ENCODE results near the gene JAZF1.

The JAZF1 gene

GRCh38 chr7:28202222-28202621 is 21.6 kb upstream of the JAZF1 start:
- TF ChIP-seq POU6F1 (CRISPR knock-in tag; IDR thresholded peaks at IDR 0.05; ENCODE audit: borderline replicate concordance, low read depth) (no peak), ZFP30 (CRISPR knock-in tag; IDR thresholded peaks at IDR 0.05) (no peak), SNAI2 (CRISPR knock-in tag; IDR thresholded peaks at IDR 0.05) (no peak), RARB (CRISPR knock-in tag; IDR thresholded peaks at IDR 0.05) (no peak), PATZ1 (CRISPR knock-in tag; IDR thresholded peaks at IDR 0.05; ENCODE audit: borderline replicate concordance) (no peak), TCF4 (CRISPR knock-in tag; IDR thresholded peaks at IDR 0.05; ENCODE audit: borderline replicate concordance) (no peak), BACH2 (CRISPR knock-in tag; IDR thresholded peaks at IDR 0.05; ENCODE audit: borderline replicate concordance) (no peak), TOX (CRISPR knock-in tag; IDR thresholded peaks at IDR 0.05; ENCODE audit: borderline replicate concordance) (no peak), CSDC2 (CRISPR knock-in tag; IDR thresholded peaks at IDR 0.05) (no peak), GLIS3 (CRISPR knock-in tag; IDR thresholded peaks at IDR 0.05) (no peak), CREB5 (CRISPR knock-in tag; IDR thresholded peaks at IDR 0.05; ENCODE audit: low read depth) (no peak), ZC3H10 (CRISPR knock-in tag; IDR thresholded peaks at IDR 0.05) (no peak), ZFP3 (CRISPR knock-in tag; IDR thresholded peaks at IDR 0.05) (no peak), CSRNP3 (CRISPR knock-in tag; IDR thresholded peaks at IDR 0.05) (no peak), ARNTL (CRISPR knock-in tag; IDR thresholded peaks at IDR 0.05; ENCODE audit: borderline replicate concordance, low read depth) (no peak), ZNF8 (CRISPR knock-in tag; IDR thresholded peaks at IDR 0.05) (no peak), OSR1 (CRISPR knock-in tag; IDR thresholded peaks at IDR 0.05) (no peak), ESRRG (CRISPR knock-in tag; IDR thresholded peaks at IDR 0.05) (no peak)
- TF ChIP-seq, protein P1, sequence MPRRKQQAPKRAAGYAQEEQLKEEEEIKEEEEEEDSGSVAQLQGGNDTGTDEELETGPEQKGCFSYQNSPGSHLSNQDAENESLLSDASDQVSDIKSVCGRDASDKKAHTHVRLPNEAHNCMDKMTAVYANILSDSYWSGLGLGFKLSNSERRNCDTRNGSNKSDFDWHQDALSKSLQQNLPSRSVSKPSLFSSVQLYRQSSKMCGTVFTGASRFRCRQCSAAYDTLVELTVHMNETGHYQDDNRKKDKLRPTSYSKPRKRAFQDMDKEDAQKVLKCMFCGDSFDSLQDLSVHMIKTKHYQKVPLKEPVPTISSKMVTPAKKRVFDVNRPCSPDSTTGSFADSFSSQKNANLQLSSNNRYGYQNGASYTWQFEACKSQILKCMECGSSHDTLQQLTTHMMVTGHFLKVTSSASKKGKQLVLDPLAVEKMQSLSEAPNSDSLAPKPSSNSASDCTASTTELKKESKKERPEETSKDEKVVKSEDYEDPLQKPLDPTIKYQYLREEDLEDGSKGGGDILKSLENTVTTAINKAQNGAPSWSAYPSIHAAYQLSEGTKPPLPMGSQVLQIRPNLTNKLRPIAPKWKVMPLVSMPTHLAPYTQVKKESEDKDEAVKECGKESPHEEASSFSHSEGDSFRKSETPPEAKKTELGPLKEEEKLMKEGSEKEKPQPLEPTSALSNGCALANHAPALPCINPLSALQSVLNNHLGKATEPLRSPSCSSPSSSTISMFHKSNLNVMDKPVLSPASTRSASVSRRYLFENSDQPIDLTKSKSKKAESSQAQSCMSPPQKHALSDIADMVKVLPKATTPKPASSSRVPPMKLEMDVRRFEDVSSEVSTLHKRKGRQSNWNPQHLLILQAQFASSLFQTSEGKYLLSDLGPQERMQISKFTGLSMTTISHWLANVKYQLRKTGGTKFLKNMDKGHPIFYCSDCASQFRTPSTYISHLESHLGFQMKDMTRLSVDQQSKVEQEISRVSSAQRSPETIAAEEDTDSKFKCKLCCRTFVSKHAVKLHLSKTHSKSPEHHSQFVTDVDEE (CRISPR knock-in tag; IDR thresholded peaks at IDR 0.05): no peak
- no peak for ATAC-seq

DNA sequence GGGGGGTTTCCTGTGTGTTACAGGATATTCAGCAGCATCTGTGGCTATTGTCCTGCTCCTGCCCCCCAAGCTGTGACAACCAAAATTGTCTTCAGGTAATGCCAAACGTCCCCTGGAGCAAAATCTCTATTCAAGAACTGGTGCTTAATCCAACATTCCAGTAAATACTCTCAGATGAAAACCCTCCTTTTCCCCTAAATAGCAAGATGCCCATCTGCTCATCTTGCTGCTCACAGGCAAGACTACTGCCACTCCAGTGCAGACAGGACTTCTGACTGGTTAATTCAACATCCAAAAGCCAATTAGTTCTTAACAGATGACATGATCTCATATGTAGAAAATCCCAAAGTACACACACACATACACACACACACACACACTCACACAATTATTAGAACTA is 20.5 kb upstream of the JAZF1 start:
- no peak for ATAC-seq
- TF ChIP-seq ESRRG (CRISPR knock-in tag; IDR thresholded peaks at IDR 0.05) (no peak), PPARA (CRISPR knock-in tag; IDR thresholded peaks at IDR 0.05; ENCODE audit: borderline replicate concordance) (no peak), ZFP3 (CRISPR knock-in tag; IDR thresholded peaks at IDR 0.05) (no peak), ZNF565 (CRISPR knock-in tag; conservative IDR thresholded peaks at IDR 0.05; ENCODE audit: low read depth) (no peak), ISL1 (CRISPR knock-in tag; IDR thresholded peaks at IDR 0.05) (no peak), CSRNP3 (CRISPR knock-in tag; IDR thresholded peaks at IDR 0.05) (no peak), SNAI2 (CRISPR knock-in tag; IDR thresholded peaks at IDR 0.05) (no peak), ZC3H10 (CRISPR knock-in tag; IDR thresholded peaks at IDR 0.05) (no peak), ZNF70 (CRISPR knock-in tag; IDR thresholded peaks at IDR 0.05) (no peak), CSDC2 (CRISPR knock-in tag; IDR thresholded peaks at IDR 0.05) (no peak), POU6F1 (CRISPR knock-in tag; IDR thresholded peaks at IDR 0.05; ENCODE audit: borderline replicate concordance, low read depth) (no peak), OSR1 (CRISPR knock-in tag; IDR thresholded peaks at IDR 0.05) (no peak), GLIS3 (CRISPR knock-in tag; IDR thresholded peaks at IDR 0.05) (no peak), ZNF8 (CRISPR knock-in tag; IDR thresholded peaks at IDR 0.05) (no peak), TCF4 (CRISPR knock-in tag; IDR thresholded peaks at IDR 0.05; ENCODE audit: borderline replicate concordance) (no peak), RARB (CRISPR knock-in tag; IDR thresholded peaks at IDR 0.05) (no peak)
- TF ChIP-seq, protein P1 (CRISPR knock-in tag; IDR thresholded peaks at IDR 0.05): no peak
